ACC112 (cell line): ENCODE results near the gene NABP1.

ENCODE experiments used
- H2AFZ ChIP-seq: fragments of 200-600 bp; sonication (generic); one replicate; pipeline ENCODE4 v1.6.0; 2017; ENCODE audit warnings: antibody characterized with exemption, low read length; ENCODE audit not compliant: unreplicated experiment
- H3K27ac ChIP-seq: fragments of 200-600 bp; sonication (generic); 2 replicates; pipeline ENCODE4 v1.5.1; 2014; ENCODE audit warnings: low read depth, mild to moderate bottlenecking, antibody characterized with exemption, low read length, moderate library complexity
- H3K27me3 ChIP-seq: fragments of 200-600 bp; sonication (generic); 2 replicates; pipeline ENCODE4 v1.6.1; 2014; ENCODE audit warnings: mild to moderate bottlenecking, antibody characterized with exemption, low read length, moderate library complexity, mixed read lengths; ENCODE audit not compliant: insufficient read depth
- H3K36me3 ChIP-seq: fragments of 200-600 bp; sonication (generic); 2 replicates; pipeline ENCODE4 v1.6.1; 2016; ENCODE audit warnings: mild to moderate bottlenecking, antibody characterized with exemption, low read length, moderate library complexity, mixed read lengths; ENCODE audit not compliant: insufficient read depth
- H3K4me1 ChIP-seq: fragments of 200-600 bp; sonication (generic); one replicate; pipeline ENCODE4 v1.6.1; 2016; ENCODE audit warnings: low read length, mixed read lengths; ENCODE audit not compliant: insufficient read depth, unreplicated experiment, control insufficient read depth
- H3K4me3 ChIP-seq: fragments of 200-600 bp; sonication (generic); 2 replicates; pipeline ENCODE4 v1.5.1; 2014; ENCODE audit warnings: mild to moderate bottlenecking, low read depth, low read length
- H3K79me2 ChIP-seq: fragments of 200-600 bp; sonication (generic); one replicate; pipeline ENCODE4 v1.6.0; 2016; ENCODE audit warnings: low read length; ENCODE audit not compliant: control insufficient read depth, unreplicated experiment, insufficient read depth

Gene NABP1

DNA sequence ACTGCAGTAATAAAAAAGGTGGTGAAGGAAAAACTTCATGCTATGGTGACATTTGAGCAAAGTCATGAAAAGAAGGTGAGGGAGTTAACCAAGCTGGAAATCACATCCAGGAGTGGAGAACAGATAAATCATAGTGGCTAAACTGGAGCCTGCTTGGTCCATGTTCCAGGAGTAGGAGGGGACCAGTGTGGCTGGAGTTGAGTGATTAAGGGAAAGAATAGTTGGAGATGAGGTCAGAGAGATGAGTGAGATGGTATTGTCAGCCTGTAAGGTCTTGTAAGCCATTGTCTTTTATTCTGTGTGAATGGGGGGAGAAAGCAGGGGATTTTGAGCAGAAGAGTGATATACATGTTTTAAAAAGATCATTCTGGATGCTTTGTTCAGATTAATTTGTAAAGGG, 52.3 kb downstream of the NABP1 start:
- no peaks in the 10 kb centered on the region for H3K79me2 ChIP-seq
- no peaks in the 10 kb centered on the region; the same call in 1 of the 2 replicates for H3K27me3 ChIP-seq
- no peak overlapping the region for H2AFZ ChIP-seq
- no peak overlapping the region for H3K27ac ChIP-seq
- H3K4me3 ChIP-seq = no peak overlapping the region
- peaks cover 11% of the 10 kb centered on the region for H3K4me1 ChIP-seq
- H3K36me3 ChIP-seq = no peaks in the 10 kb centered on the region
